Panc1 (cell line): ENCODE data around the gene PERCC1. TPM values are rescaled to one million over a fixed set of nuclear protein-coding genes. Genes with fewer than 3 reads are reported as not detected.

ENCODE experiments used
- ATAC-seq: fragments of 200-7000 bp; cut with Tn5 transposase; 2 replicates; pipeline ENCODE4 v1.9.1; 2020; ENCODE audit warnings: mild to moderate bottlenecking, moderate library complexity
- BruUV-seq: library from RNA; stranded (reverse); fragments of 400-500 nt; replicated peaks from 2 replicates; lab custom pipeline; 2021; lab: Mats Ljungman, UMichigan
- CTCF ChIA-PET: fragments of 300-600 bp; sonication (Branson Sonifier 250); formaldehyde crosslinking; loops from one replicate; lab custom pipeline; 2022; ENCODE audit warnings: antibody characterized with exemption; lab: Charles Lee
- POLR2A ChIA-PET: fragments of 300-600 bp; sonication (Branson Sonifier 250); formaldehyde crosslinking; loops from one replicate; lab custom pipeline; 2022; ENCODE audit warnings: antibody characterized with exemption; lab: Charles Lee
- DNase-seq: peaks from one replicate; pipeline ENCODE4 v3.0.0-alpha.2; 2010; ENCODE audit warnings: low read depth, low spot score
- H3K27ac ChIP-seq: 2 replicates; pipeline ENCODE4 v1.5.1; 2011; ENCODE audit warnings: mild to moderate bottlenecking, low read length, inconsistent platforms
- H3K27me3 ChIP-seq: fragments of 200-500 bp; sonication (Bioruptor generic); 2 replicates; pipeline ENCODE4 v1.6.0; 2014; ENCODE audit warnings: low read length, inconsistent platforms; ENCODE audit not compliant: control insufficient read depth, insufficient read depth
- H3K36me3 ChIP-seq: fragments of 200-500 bp; sonication (Bioruptor generic); 2 replicates; pipeline ENCODE4 v1.5.1; 2014; ENCODE audit warnings: inconsistent platforms, mild to moderate bottlenecking, low read length, moderate library complexity; ENCODE audit not compliant: control insufficient read depth, insufficient read depth
- H3K4me1 ChIP-seq: 2 replicates; pipeline ENCODE4 v1.5.1; 2011; ENCODE audit warnings: inconsistent platforms, mild to moderate bottlenecking, low read length, moderate library complexity; ENCODE audit not compliant: control insufficient read depth, insufficient read depth
- H3K4me3 ChIP-seq, 2 experiments: 2 replicates each; pipeline ENCODE4 v1.5.1; 2011 to 2012; ENCODE audit warnings: low read depth in 2 of 2, low read length in 2 of 2, mild to moderate bottlenecking in 2 of 2, inconsistent platforms in 1 of 2, moderate library complexity in 1 of 2
- H3K9me3 ChIP-seq: fragments of 200-500 bp; sonication (Bioruptor generic); 2 replicates; pipeline ENCODE4 v1.5.1; 2014; ENCODE audit warnings: low read depth, mild to moderate bottlenecking, inconsistent platforms, low read length, moderate library complexity; ENCODE audit not compliant: control insufficient read depth, insufficient read depth
- CTCF ChIP-seq: fragments of 450-650 bp; IDR thresholded peaks from 2 replicates; pipeline ENCODE4 v1.5.1; 2017; ENCODE audit warnings: mild to moderate bottlenecking
- POLR2AphosphoS5 ChIP-seq: IDR thresholded peaks from 2 replicates; pipeline ENCODE4 v1.6.1; 2012; ENCODE audit warnings: mild to moderate bottlenecking, low read depth, low read length, moderate library complexity
- REST ChIP-seq, 2 experiments: IDR thresholded peaks; 2 replicates each; pipeline ENCODE4 v1.6.1; 2011 to 2012; ENCODE audit warnings: low read depth in 2 of 2, control low read depth in 1 of 2, low read length in 1 of 2, mild to moderate bottlenecking in 1 of 2, moderate library complexity in 1 of 2; ENCODE audit not compliant: insufficient read depth in 1 of 2
- SIN3A ChIP-seq: IDR thresholded peaks from 2 replicates; pipeline ENCODE4 v1.6.1; 2012; ENCODE audit warnings: low read depth, mild to moderate bottlenecking, low read length, moderate library complexity, borderline replicate concordance; ENCODE audit not compliant: insufficient read depth
- TCF7L2 ChIP-seq: IDR thresholded peaks from 2 replicates; pipeline ENCODE4 v1.6.1; 2011; ENCODE audit warnings: mild to moderate bottlenecking, low read depth, low read length, inconsistent platforms
- in situ Hi-C: cut with HindIII; loops from 2 replicates; pipeline ENCODE4 v1.10.0; 2016; ENCODE audit warnings: low sequenced_read_pairs, low pct_unique_long_range_greater_than_20kb
- intact Hi-C: fragments of 100-400 bp; cut with micrococcal nuclease; formaldehyde crosslinking; loops from one replicate; pipeline ENCODE4 v1.10.0; 2022; ENCODE audit not compliant: unreplicated experiment
- total RNA-seq: library from RNA; stranded (reverse); gene quantifications from one replicate; pipeline ENCODE4 v1.2.1, GENCODE V29; 2021; ENCODE audit not compliant: unreplicated experiment

The PERCC1 gene
- total RNA-seq, 1 experiment from 2014 or later: not detected

GRCh38 chr16:1481906-1482835 lies 51.3 kb downstream of the PERCC1 start:
- in situ Hi-C loops: no loop called here
- no peak overlapping the region for H3K4me3 ChIP-seq
- H3K27me3 ChIP-seq: no peaks in the 10 kb centered on the region
- intact Hi-C loops: no loop called here
- no peak for DNase-seq
- no peaks in the 10 kb centered on the region for H3K4me1 ChIP-seq
- no peak for ATAC-seq
- no peaks in the 10 kb centered on the region for H3K9me3 ChIP-seq
- H3K27ac ChIP-seq: no peak overlapping the region
- no peaks in the 10 kb centered on the region for H3K36me3 ChIP-seq
- ChIA-PET POLR2A (interaction anchor here (0.5 to 0.6 kb wide), 2 partner anchors 25 to 57 kb away, joined by 4 to 11 read pairs; no protein-coding TSS in a partner anchor), CTCF (no interaction called here)
- no TSS peak for BruUV-seq
- TF ChIP-seq SIN3A (no peak), TCF7L2 (no peak), POLR2AphosphoS5 (no peak), CTCF (no peak), REST (IDR thresholded peaks at IDR 0.05; ENCODE audit: insufficient read depth in 1 of 2, low read depth in 2 of 2, low read length in 1 of 2) (no peak)

Other genes starting within 250 kb of the PERCC1 start
- gene TPSG1, start 205.8 kb upstream of the PERCC1 start, total RNA-seq: 4.6 TPM
- 0.57 TPM for gene TPSB2, start 200.9 kb upstream of the PERCC1 start, total RNA-seq
- gene TPSAB1, start 190.4 kb upstream of the PERCC1 start, total RNA-seq: not detected
- 0.26 TPM for gene TPSD1, start 175.0 kb upstream of the PERCC1 start, total RNA-seq
- 198 TPM for gene UBE2I, start 121.4 kb upstream of the PERCC1 start, total RNA-seq
- 9.4 TPM for gene BAIAP3, start 97.4 kb upstream of the PERCC1 start, total RNA-seq
- gene TSR3, start 79.2 kb upstream of the PERCC1 start, total RNA-seq: 89.7 TPM
- 62.5 TPM for gene GNPTG, start 79.1 kb upstream of the PERCC1 start, total RNA-seq
- 26.6 TPM for gene UNKL, start 16.4 kb upstream of the PERCC1 start, total RNA-seq
- 18.1 TPM for gene UQCC4, start 10.3 kb upstream of the PERCC1 start, total RNA-seq
- 2.0 TPM for gene CCDC154, start 13.5 kb downstream of the PERCC1 start, total RNA-seq
- gene CLCN7, start 44.0 kb downstream of the PERCC1 start, total RNA-seq: 179 TPM
- not detected for gene PTX4, start 57.9 kb downstream of the PERCC1 start, total RNA-seq
- gene TELO2, start 62.3 kb downstream of the PERCC1 start, total RNA-seq: 65.4 TPM
- 0.13 TPM for gene TMEM204, start 102.6 kb downstream of the PERCC1 start, total RNA-seq
- 25.5 TPM for gene IFT140, start 181.0 kb downstream of the PERCC1 start, total RNA-seq
- gene CRAMP1, start 181.3 kb downstream of the PERCC1 start, total RNA-seq: 28.8 TPM
- 200 TPM for gene JPT2, start 247.2 kb downstream of the PERCC1 start, total RNA-seq